Spleen (tissue), 7 donors: ENCODE results near the gene TTC28.
"Not testable (repeated sequence)": the region's sequence is repeated elsewhere in the genome, so short reads cannot be mapped to it uniquely, and the experiment has no call there.

Experiments used
- POLR2A ChIP-seq, 3 donors: fragments of 450-650 bp; IDR thresholded peaks; one replicate each; pipeline ENCODE4 v1.5.1; 2017; ENCODE audit warnings: antibody characterized with exemption in 3 of 3, mild to moderate bottlenecking in 1 of 3
- POLR2AphosphoS5 ChIP-seq, 3 donors: sonication (generic); formaldehyde crosslinking; IDR thresholded peaks; one replicate each; pipeline ENCODE4 v1.5.1; 2017; ENCODE audit warnings: antibody characterized with exemption in 3 of 3
- TF ChIP-seq, protein P1 (sequence below), 11 experiments: fragments of 200-600 bp in 7 of 11; fragments of 450-650 bp in 4 of 11; sonication (generic) in 4 of 11; IDR thresholded peaks in 8 of 11; conservative IDR thresholded peaks in 3 of 11; 1 replicate in 7 of 11; 2 replicates in 4 of 11; pipeline versions ENCODE4 v1.4.0 to v1.8.0; 2016 to 2021; ENCODE audit warnings: antibody characterized with exemption in 11 of 11, inconsistent platforms in 4 of 11, mild to moderate bottlenecking in 1 of 11
- donor health status: DM: no; HTN: no; CAD: no; lungs with moderate emphysema.
- donor health status: DM: no; HTN: no; CAD: no.
- donor health status: DM: no; HTN: no; CAD: no.

DNA sequence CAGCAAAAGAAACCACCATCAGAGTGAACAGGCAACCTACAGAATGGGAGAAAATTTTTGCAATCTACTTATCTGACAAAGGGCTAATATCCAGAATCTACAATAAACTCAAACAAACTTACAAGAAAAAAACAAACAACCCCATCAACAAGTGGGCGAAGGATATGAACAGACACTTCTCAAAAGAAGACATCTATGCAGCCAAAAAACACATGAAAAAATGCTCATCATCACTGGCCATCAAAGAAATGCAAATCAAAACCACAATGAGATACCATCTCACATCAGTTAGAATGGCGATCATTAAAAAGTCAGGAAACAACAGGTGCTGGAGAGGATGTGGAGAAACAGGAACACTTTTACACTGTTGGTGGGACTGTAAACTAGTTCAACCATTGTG is 188.4 kb downstream of the TTC28 start:
- TF ChIP-seq, protein P1, sequence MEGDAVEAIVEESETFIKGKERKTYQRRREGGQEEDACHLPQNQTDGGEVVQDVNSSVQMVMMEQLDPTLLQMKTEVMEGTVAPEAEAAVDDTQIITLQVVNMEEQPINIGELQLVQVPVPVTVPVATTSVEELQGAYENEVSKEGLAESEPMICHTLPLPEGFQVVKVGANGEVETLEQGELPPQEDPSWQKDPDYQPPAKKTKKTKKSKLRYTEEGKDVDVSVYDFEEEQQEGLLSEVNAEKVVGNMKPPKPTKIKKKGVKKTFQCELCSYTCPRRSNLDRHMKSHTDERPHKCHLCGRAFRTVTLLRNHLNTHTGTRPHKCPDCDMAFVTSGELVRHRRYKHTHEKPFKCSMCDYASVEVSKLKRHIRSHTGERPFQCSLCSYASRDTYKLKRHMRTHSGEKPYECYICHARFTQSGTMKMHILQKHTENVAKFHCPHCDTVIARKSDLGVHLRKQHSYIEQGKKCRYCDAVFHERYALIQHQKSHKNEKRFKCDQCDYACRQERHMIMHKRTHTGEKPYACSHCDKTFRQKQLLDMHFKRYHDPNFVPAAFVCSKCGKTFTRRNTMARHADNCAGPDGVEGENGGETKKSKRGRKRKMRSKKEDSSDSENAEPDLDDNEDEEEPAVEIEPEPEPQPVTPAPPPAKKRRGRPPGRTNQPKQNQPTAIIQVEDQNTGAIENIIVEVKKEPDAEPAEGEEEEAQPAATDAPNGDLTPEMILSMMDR (IDR thresholded peaks at IDR 0.05 in 8 of 11, conservative IDR thresholded peaks at IDR 0.05 in 3 of 11): not testable (repeated sequence)
- not testable (repeated sequence) for TF ChIP-seq POLR2A, POLR2AphosphoS5 (IDR thresholded peaks at IDR 0.05)
